A549 (cell line): ENCODE data around the gene PITX1. TPM values are rescaled to one million over a fixed set of nuclear protein-coding genes. Genes with fewer than 3 reads are reported as not detected.

Source experiments
- ATAC-seq, 2 experiments: fragments of 200-7000 bp in 1 of 2; fragments of >200 bp in 1 of 2; cut with Nextera tagmentation in 1 of 2; cut with Tn5 transposase in 1 of 2; 3 replicates each; pipeline versions ENCODE4 v1.8.0 to v1.9.1; 2018 to 2020; ENCODE audit warnings: mild to moderate bottlenecking in 1 of 2, moderate library complexity in 1 of 2
- CTCF ChIA-PET: fragments of 300-600 bp; sonication (Branson Sonifier 250); formaldehyde crosslinking; extraction: SDS; loops from one replicate; lab custom pipeline; 2021; ENCODE audit warnings: antibody characterized with exemption, inconsistent platforms; lab: Yijun Ruan, JAX
- POLR2A ChIA-PET: fragments of 350-600 bp; formaldehyde crosslinking; extraction: SDS; loops from one replicate; lab custom pipeline; 2021; ENCODE audit warnings: antibody characterized with exemption, inconsistent platforms; lab: Yijun Ruan, JAX
- DNase-seq, 2 experiments: peaks; one replicate each; pipeline versions ENCODE4 v3.0.0 to v3.0.0-alpha.2; 2011 to 2016; ENCODE audit warnings: low read depth in 1 of 2, low spot score in 1 of 2
- FAIRE-seq: peaks from 2 replicates; lab custom pipeline; 2011; peaks lifted over from hg19 to GRCh38; lab: Jason Lieb, UNC
- H3K27ac ChIP-seq, 2 experiments: fragments of >200 bp; sonication (Bioruptor Twin); formaldehyde crosslinking; 3 replicates each; pipeline ENCODE4 v1.5.1; 2016 to 2017
- H3K4me1 ChIP-seq: fragments of >200 bp; sonication (Bioruptor Twin); formaldehyde crosslinking; 3 replicates; pipeline ENCODE4 v1.6.1; 2016
- H3K4me2 ChIP-seq: fragments of >200 bp; sonication (Bioruptor Twin); formaldehyde crosslinking; 3 replicates; pipeline ENCODE4 v1.6.1; 2016
- H3K4me3 ChIP-seq: fragments of >200 bp; sonication (Bioruptor Twin); formaldehyde crosslinking; 3 replicates; pipeline ENCODE4 v1.5.1; 2016
- H3K9me3 ChIP-seq: fragments of >200 bp; sonication (Bioruptor Twin); formaldehyde crosslinking; 3 replicates; pipeline ENCODE4 v1.6.1; 2016
- CBX2 ChIP-seq: fragments of 200-600 bp; sonication (generic); IDR thresholded peaks from 2 replicates; pipeline ENCODE4 v1.6.1; 2016; ENCODE audit warnings: low read depth, mild to moderate bottlenecking, borderline replicate concordance
- CEBPB ChIP-seq, 2 experiments: fragments of >200 bp in 1 of 2; sonication (Bioruptor Twin) in 1 of 2; formaldehyde crosslinking in 1 of 2; IDR thresholded peaks; 2 replicates each; pipeline ENCODE4 v1.6.1; 2012 to 2016
- CHD4 ChIP-seq: fragments of 200-600 bp; sonication (generic); IDR thresholded peaks from 2 replicates; pipeline ENCODE4 v1.6.1; 2016; ENCODE audit warnings: antibody characterized with exemption, mild to moderate bottlenecking, borderline replicate concordance
- EHF ChIP-seq: fragments of 250-450 bp; sonication (Bioruptor Pico); IDR thresholded peaks from 2 replicates; pipeline ENCODE4 v1.5.0; 2020; ENCODE audit warnings: mild to moderate bottlenecking
- ESRRA ChIP-seq: fragments of 150-350 bp; IDR thresholded peaks from 2 replicates; pipeline ENCODE4 v1.6.1; 2014; ENCODE audit warnings: mild to moderate bottlenecking, low read length, borderline replicate concordance
- FOXS1 ChIP-seq: fragments of 250-450 bp; sonication (Bioruptor Pico); IDR thresholded peaks from 2 replicates; pipeline ENCODE4 v1.5.0; 2020; ENCODE audit warnings: mild to moderate bottlenecking, moderate library complexity
- HDAC2 ChIP-seq: fragments of 200-600 bp; sonication (generic); IDR thresholded peaks from 2 replicates; pipeline ENCODE4 v1.6.1; 2016
- HMGXB4 ChIP-seq: fragments of 250-450 bp; sonication (Bioruptor Pico); IDR thresholded peaks from 2 replicates; pipeline ENCODE4 v1.5.0; 2021; ENCODE audit warnings: mild to moderate bottlenecking, moderate library complexity, borderline replicate concordance
- HOXA7 ChIP-seq: fragments of 250-450 bp; sonication (Bioruptor Pico); IDR thresholded peaks from 2 replicates; pipeline ENCODE4 v1.5.0; 2020; ENCODE audit warnings: mild to moderate bottlenecking, moderate library complexity
- HOXB13 ChIP-seq: fragments of 250-450 bp; sonication (Bioruptor Pico); IDR thresholded peaks from 2 replicates; pipeline ENCODE4 v1.5.0; 2020; ENCODE audit warnings: low read depth, mild to moderate bottlenecking, moderate library complexity
- NR3C1 ChIP-seq: fragments of >200 bp; sonication (Bioruptor Twin); formaldehyde crosslinking; IDR thresholded peaks from 3 replicates; pipeline ENCODE4 v1.6.1; 2017
- RAD21 ChIP-seq, 2 experiments: fragments of >200 bp in 1 of 2; sonication (Bioruptor Twin) in 1 of 2; formaldehyde crosslinking in 1 of 2; IDR thresholded peaks in 1 of 2; conservative IDR thresholded peaks in 1 of 2; 2 replicates in 1 of 2; 3 replicates in 1 of 2; pipeline ENCODE4 v1.6.1; 2012 to 2018; ENCODE audit warnings: inconsistent platforms in 1 of 2
- RARB ChIP-seq: fragments of 250-450 bp; sonication (Bioruptor Pico); IDR thresholded peaks from 2 replicates; pipeline ENCODE4 v1.8.0; 2021; ENCODE audit warnings: mild to moderate bottlenecking, moderate library complexity
- RFX5 ChIP-seq: fragments of 450-650 bp; IDR thresholded peaks from 2 replicates; pipeline ENCODE4 v1.7.1; 2014; ENCODE audit warnings: antibody characterized with exemption, mild to moderate bottlenecking, moderate library complexity
- RNF2 ChIP-seq: fragments of 200-600 bp; sonication (generic); IDR thresholded peaks from 2 replicates; pipeline ENCODE4 v1.6.1; 2016; ENCODE audit warnings: low read depth, mild to moderate bottlenecking, antibody characterized with exemption, moderate library complexity, borderline replicate concordance
- SMC3 ChIP-seq: fragments of >200 bp; sonication (Bioruptor Twin); formaldehyde crosslinking; IDR thresholded peaks from 3 replicates; pipeline ENCODE4 v1.6.1; 2018; ENCODE audit warnings: inconsistent platforms
- TFCP2L1 ChIP-seq: fragments of 250-450 bp; sonication (Bioruptor Pico); IDR thresholded peaks from 2 replicates; pipeline ENCODE4 v1.5.0; 2021; ENCODE audit warnings: mild to moderate bottlenecking
- TP53 ChIP-seq: fragments of 250-450 bp; sonication (Bioruptor Pico); IDR thresholded peaks from 2 replicates; pipeline ENCODE4 v1.5.0; 2021; ENCODE audit warnings: mild to moderate bottlenecking, moderate library complexity
- ZC3H11A ChIP-seq: fragments of 450-650 bp; IDR thresholded peaks from 2 replicates; pipeline ENCODE4 v1.6.1; 2014; ENCODE audit warnings: antibody characterized with exemption, mild to moderate bottlenecking
- ZNF302 ChIP-seq: fragments of 250-450 bp; sonication (Bioruptor Pico); IDR thresholded peaks from 2 replicates; pipeline ENCODE4 v1.9.0; 2021; ENCODE audit warnings: inconsistent platforms, mild to moderate bottlenecking, moderate library complexity
- ZSCAN20 ChIP-seq: fragments of 250-450 bp; sonication (Bioruptor Pico); IDR thresholded peaks from 2 replicates; pipeline ENCODE4 v1.8.0; 2022; ENCODE audit warnings: mild to moderate bottlenecking, moderate library complexity
- WGBS: methylation state at CpG from one replicate; pipeline ENCODE4 v1.1.6; 2017; ENCODE audit errors: missing lambda C conversion rate; 5-methylcytosine and 5-hydroxymethylcytosine counted together
- polyA plus RNA-seq, 4 experiments: library from polyadenylated mRNA; depleted of rRNA in 3 of 4; stranded (reverse); fragments of >200 nt; fragmentation: RNase III in 1 of 4; extraction: RNeasy Plus Mini Kit Qiagen cat#74134 plus additional on column Dnase treatment in 1 of 4; gene quantifications; 2 replicates in 3 of 4; 3 replicates in 1 of 4; pipeline ENCODE4 v1.2.3, GENCODE V29; 2011 to 2017
- TF ChIP-seq, protein P1 (sequence below): IDR thresholded peaks from 2 replicates; pipeline ENCODE4 v1.6.1; 2012; ENCODE audit warnings: low read depth, borderline replicate concordance
- TF ChIP-seq, protein P2 (sequence below): fragments of 250-450 bp; sonication (Bioruptor Pico); IDR thresholded peaks from 2 replicates; pipeline ENCODE4 v1.5.0; 2020; ENCODE audit warnings: low read depth, mild to moderate bottlenecking, moderate library complexity

Gene PITX1
- polyA plus RNA-seq, 2 of the 4 experiments (the other 2 are of a cell fraction): 11.1 to 16.7 TPM

DNA sequence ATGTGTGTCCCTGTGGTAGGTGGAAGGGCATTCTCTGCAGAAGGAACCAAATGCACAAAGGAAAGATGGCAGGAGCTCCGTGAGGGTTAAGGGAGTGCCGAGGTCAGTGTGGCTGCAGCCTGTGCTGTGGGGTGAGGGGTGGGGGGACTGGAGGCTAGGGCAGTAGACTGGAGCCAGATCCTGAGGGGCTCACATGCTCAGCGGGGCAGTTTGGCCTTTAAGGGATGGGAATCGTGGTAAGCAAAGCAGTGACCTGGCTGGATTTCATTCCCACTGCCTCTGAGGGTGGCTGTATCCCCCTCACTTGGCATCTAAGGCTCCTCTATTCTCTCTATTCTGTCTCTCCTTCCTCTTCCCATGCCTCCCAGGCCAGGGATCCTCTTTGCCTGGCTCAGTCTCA, 15.6 kb downstream of the PITX1 start:
- WGBS: 88% methylated on average over 4 of the region's 4 CpGs
- POLR2A ChIA-PET: no interaction called here
- no peak for FAIRE-seq
- ATAC-seq: no peak
- TF ChIP-seq CHD4 (no peak), NR3C1 (no peak), FOXS1 (CRISPR knock-in tag) (no peak), RAD21 (conservative IDR thresholded peaks at IDR 0.05 in 1 of 2, IDR thresholded peaks at IDR 0.05 in 1 of 2) (no peak)
- TF ChIP-seq, protein P1, sequence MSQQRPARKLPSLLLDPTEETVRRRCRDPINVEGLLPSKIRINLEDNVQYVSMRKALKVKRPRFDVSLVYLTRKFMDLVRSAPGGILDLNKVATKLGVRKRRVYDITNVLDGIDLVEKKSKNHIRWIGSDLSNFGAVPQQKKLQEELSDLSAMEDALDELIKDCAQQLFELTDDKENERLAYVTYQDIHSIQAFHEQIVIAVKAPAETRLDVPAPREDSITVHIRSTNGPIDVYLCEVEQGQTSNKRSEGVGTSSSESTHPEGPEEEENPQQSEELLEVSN: no peak
- TF ChIP-seq, all 56 proteins: peak for 0
- H3K4me1 ChIP-seq: no peaks in the 10 kb centered on the region
- CTCF ChIA-PET: interaction anchor here (0.7 to 2.9 kb wide), 4 partner anchors 20 to 314 kb away, joined by 3 to 12 read pairs (median 7); no protein-coding TSS in a partner anchor
- H3K9me3 ChIP-seq: no peaks in the 10 kb centered on the region
- no peak overlapping the region for H3K27ac ChIP-seq
- H3K4me2 ChIP-seq: no peak overlapping the region
- DNase-seq: no peak
- no peak overlapping the region for H3K4me3 ChIP-seq

DNA sequence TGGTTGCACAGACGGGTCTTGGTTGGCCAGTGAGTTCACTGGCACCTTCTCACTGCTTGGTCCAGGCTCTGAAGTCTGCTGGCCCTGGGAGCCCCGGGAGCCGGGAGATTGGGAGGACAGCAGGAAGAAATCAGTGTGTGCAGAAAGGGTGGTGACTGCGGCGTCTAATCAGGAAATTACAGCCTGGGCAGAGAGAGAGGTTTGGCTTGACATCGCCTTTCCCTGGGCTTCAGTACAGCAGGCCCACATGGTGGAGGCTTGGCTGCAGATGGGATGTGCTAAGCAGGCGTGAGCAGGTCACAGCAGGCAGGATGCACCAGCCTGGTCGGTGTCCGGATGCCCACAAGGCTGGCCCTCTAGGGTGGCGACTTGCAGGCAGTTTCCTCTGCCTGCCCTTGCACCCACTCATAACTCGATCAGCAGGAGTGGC, 17.2 kb downstream of the PITX1 start:
- no peak overlapping the region for H3K4me3 ChIP-seq
- TF ChIP-seq, protein P2, sequence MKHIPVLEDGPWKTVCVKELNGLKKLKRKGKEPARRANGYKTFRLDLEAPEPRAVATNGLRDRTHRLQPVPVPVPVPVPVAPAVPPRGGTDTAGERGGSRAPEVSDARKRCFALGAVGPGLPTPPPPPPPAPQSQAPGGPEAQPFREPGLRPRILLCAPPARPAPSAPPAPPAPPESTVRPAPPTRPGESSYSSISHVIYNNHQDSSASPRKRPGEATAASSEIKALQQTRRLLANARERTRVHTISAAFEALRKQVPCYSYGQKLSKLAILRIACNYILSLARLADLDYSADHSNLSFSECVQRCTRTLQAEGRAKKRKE (CRISPR knock-in tag): no peak
- TF ChIP-seq HOXB13: no peak
- no peak for TF ChIP-seq EHF (CRISPR knock-in tag)
- no peak for TF ChIP-seq ZNF302 (CRISPR knock-in tag)
- TF ChIP-seq HDAC2: no peak
- no peak for TF ChIP-seq CBX2
- TF ChIP-seq, all 56 proteins: peak for 0
- FAIRE-seq (no peak), DNase-seq (no peak), ATAC-seq (no peak)
- WGBS: 91% methylated on average over 8 of the region's 11 CpGs
- no peak overlapping the region for H3K27ac ChIP-seq
- no peaks in the 10 kb centered on the region for H3K4me1 ChIP-seq
- no peaks in the 10 kb centered on the region for H3K9me3 ChIP-seq
- CTCF ChIA-PET: interaction anchor here (0.8 kb wide), 1 partner anchor 33 kb away, joined by 3 read pairs; no protein-coding TSS in a partner anchor
- POLR2A ChIA-PET: no interaction called here
- H3K4me2 ChIP-seq: no peak overlapping the region

DNA sequence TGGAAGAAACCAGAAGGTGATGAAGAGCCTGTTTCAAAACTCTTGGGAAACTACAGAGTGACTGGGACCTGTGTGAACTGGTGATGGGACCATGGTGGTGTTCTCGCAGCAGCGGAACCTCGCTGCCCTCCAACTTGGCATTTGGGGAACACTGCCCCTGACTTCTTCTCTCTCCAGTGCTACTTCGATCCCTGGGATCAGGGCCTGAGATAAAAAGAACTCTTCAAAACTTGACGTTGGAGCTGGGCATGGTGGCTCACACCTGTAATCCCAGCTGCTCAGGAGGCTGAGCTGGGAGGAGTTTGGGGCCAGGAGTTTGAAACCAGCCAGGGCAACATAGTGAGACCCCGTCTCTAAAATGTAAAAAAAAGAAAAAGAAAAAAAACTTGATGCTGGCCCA, 18.1 kb downstream of the PITX1 start:
- DNase-seq (no peak), FAIRE-seq (no peak), ATAC-seq (no peak)
- WGBS: 87% methylated on average over 6 of the region's 6 CpGs
- no peak overlapping the region for H3K4me2 ChIP-seq
- H3K9me3 ChIP-seq: no peaks in the 10 kb centered on the region
- POLR2A ChIA-PET: no interaction called here
- H3K27ac ChIP-seq: no peak overlapping the region
- TF ChIP-seq HMGXB4 (CRISPR knock-in tag): no peak
- no peak for TF ChIP-seq RARB
- TF ChIP-seq ZSCAN20 (CRISPR knock-in tag): no peak
- TF ChIP-seq ESRRA: no peak
- no peak for TF ChIP-seq SMC3
- no peak for TF ChIP-seq RFX5
- no peak for TF ChIP-seq HOXA7 (CRISPR knock-in tag)
- no peak for TF ChIP-seq ZC3H11A
- TF ChIP-seq TP53 (CRISPR knock-in tag): no peak
- no peak for TF ChIP-seq TFCP2L1 (CRISPR knock-in tag)
- no peak for TF ChIP-seq RNF2
- TF ChIP-seq CEBPB (IDR thresholded peaks at IDR 0.05): no peak
- no peaks in the 10 kb centered on the region for H3K4me1 ChIP-seq
- no peak overlapping the region for H3K4me3 ChIP-seq
- CTCF ChIA-PET: interaction anchor here (0.7 kb wide), 1 partner anchor 176 kb away, joined by 3 read pairs; no protein-coding TSS in a partner anchor
